GM21526 (cell line): ENCODE data around the gene SPTBN5.
"Not testable (repeated sequence)": the region's sequence is repeated elsewhere in the genome, so short reads cannot be mapped to it uniquely, and the experiment has no call there.

ENCODE experiments used
- ATAC-seq: cut with Tn5 transposase; IDR thresholded peaks from one replicate; pipeline ENCODE4 v1.9.1; 2021; ENCODE audit warnings: moderate library complexity; ENCODE audit not compliant: unreplicated experiment, low FRiP score

SPTBN5 gene

DNA sequence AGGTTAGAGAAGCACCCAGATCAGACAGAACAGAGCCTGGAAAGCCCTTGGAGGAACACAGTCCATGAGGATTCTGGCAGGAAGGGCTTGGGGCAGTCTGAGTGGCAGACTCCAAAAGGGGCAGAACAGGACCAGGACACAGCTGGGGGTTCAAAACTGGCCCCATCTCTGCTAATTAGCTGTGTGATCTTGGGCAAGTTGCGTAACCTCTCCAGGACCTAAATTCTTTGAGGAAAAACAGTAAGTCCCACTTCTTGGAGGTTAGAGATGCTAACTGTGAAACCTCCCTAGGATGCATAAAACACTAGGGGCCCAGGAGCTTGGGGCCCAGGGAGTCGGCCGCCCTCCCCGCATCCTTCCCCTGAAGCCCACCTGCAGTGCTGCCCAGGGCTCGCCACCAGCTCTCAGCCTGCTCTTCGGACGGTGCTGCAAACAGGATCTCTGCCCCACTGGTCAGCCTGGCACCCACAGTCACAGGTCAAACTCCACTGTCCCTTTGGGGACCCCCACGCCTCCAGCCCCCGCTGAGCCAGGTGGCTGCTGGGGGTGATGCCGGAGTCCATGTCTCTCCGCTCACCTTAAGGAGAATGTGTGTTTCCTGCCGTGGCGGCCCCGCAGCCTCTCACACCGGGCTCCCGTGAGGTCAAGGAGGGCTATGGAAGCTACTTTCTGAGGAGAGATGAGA lies 43.2 kb downstream of the SPTBN5 start:
- ATAC-seq, result no peak

DNA sequence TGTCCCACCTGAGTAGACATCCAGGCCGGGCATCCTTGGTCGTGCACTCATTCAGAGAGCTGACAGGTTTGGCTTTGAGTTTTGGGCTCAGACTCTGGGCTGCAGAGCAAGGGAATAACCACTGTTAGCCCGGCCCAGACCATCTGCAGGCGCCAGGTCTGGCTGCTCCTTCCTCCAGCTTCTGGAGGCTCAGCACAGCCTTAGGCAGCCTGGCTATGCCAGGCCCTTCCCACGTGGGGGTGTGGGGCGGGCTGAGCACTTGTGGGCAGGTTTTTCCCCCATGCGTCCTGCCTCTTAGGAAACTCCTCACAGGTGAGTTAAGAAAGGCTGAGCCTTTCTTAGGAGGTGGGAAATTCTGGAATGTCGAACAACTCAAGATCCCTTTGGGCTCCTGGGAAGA lies 44.0 kb downstream of the SPTBN5 start:
- no peak for ATAC-seq

DNA sequence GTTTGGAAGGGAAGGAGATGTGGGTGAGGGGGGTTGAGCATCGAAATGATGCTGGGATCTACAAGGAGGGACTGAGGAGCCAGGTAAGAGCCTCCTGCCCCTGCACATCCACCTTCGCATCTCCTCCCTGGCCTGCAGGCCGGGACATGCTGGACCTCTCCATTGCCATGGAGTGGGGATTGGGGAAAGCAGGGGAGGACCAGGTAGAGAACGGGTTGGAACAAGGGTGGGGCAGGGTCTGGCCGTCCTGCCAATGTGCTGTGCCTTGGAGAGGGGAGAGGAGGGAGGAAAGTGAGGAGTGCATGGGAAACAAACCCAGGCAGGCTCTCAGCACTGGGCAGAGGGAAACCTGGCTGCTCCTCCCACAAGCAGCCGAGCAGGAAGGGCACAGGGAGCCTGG lies 44.6 kb downstream of the SPTBN5 start:
- ATAC-seq, result no peak

DNA sequence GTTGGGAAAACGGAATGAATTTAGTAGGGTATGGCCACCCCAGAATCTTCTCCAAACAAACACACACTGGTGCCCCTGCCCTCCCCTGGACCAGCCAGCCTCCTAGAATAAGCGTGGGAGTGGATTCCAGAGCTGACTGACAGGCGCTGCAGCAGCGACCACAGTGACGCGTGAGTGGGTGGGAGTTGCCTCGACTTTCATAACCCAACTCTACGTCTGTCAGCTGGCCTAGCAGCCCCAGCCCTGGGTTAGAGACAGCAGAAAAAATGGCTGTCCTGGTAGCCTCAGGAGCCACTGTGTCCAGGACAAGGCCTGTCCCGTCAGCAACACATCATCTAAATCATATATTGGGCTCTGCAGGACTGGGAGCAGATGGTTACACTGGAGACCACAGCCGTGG lies 45.2 kb downstream of the SPTBN5 start:
- ATAC-seq, result no peak

DNA sequence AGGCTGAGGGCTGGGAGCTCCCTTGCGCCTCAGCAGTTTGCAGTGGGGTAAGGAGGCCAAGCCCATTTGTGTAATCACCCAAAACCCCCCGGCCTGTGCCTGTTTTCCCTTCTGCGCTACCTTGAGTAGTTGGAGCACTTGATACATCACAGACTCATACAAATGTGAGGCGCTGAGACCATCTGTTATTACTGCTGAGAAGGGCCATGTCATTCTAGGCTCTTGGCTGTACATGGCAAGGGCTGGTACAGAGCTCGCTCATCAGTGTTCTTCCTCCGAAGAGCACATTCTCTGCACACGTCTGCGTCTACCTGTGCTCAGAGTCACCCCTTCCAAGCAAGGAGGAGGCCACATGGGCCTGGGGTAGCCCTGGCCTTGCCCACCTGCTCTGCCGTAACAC lies 45.9 kb downstream of the SPTBN5 start:
- no peak for ATAC-seq

DNA sequence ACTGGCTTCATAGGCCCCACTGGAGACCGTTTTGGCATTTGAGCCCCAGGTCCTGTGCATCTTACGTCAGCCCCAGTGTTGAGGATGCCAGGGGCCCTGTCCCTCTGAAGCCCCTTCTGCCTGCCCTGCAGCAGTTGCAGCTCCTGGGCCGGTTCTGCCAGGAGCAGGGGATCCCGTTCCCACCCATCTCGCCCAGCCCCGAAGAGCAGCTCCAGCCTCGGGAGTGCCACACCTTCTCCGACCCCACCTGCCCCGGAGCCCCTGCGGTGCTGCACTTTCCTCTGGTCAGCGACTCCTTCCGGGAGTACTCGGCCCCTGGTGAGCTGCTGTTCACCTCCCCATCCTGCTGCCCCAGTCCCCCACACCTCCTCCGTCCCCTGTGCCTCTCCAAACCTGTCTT lies 46.6 kb downstream of the SPTBN5 start:
- ATAC-seq, result no peak

DNA sequence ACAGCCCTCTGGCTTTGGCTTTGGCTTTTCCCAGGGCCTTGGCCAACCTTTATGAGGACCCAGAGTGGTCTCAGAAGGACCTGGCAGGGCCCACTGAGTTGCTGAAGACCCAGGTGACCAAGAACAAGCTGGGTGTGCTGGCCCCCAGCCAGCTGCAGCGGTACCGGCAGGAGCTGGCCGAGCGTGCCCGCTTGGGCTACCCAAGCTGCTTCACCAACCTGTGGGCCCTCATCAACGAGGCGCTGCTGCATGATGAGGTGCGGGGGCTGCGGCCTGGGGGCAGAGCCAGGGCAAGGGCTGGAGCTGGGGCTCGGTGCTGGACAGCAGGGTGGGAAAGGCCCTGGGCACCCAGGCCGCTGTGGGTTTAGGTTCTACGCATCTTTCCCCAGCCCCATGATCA lies 49.0 kb downstream of the SPTBN5 start:
- ATAC-seq, result no peak

DNA sequence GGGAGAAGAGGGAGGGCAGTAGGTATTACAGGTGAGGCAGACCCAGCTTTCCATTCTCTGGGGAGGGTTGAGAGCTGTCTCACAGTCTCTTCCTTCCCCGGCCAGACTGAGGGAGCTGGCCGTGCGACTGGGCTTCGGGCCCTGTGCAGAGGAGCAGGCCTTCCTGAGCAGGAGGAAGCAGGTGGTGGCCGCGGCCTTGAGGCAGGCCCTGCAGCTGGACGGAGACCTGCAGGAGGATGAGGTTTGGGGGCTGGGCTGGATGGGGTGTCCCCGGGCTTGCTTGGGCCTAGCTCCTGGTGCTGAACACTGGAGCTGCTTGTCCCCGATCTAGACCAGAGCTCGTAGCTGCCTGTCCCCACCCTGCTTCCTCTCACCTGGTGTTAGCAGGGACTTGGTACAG lies 50.3 kb downstream of the SPTBN5 start:
- ATAC-seq, result no peak

DNA sequence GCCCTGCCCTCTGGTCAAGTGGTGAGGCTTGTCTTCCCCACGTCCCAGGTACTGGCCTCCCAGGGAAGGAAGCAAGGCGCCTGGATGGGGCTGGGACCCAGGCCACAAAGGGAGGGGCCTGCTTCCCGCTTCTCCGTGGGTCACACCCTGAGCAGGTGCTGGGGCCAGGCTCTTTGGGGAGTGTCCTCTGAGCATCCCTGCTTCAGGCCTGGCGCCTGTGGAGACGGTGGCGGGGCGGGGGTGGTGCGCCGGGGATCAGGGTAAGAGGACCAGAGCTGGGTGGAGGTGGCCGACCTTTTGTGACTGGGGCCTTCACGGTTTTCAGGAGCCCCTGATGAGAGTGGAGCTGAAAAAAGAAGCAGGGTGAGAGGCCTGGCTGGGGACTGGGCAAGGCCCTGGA lies 51.6 kb downstream of the SPTBN5 start:
- no peak for ATAC-seq

DNA sequence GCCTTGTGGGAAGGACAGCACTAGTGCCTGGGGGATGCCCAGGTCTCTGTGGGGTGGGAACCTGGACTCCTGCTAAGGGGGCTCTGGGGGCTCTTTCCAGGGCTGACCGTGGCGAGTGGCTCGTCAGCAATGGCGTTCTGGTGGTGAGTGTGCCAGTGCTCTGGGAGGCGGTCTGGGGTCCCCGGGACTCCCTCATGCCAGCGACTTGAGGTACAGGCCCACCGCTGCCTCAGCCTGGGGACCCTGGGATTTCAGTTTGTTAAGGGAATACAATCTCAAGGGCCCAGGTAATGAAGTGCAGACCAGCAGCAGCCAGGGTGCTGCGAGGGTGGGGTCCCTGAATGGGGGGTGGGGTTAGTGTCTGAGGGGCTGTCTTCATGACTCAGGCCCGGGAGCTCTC lies 52.7 kb downstream of the SPTBN5 start:
- ATAC-seq, result no peak

DNA sequence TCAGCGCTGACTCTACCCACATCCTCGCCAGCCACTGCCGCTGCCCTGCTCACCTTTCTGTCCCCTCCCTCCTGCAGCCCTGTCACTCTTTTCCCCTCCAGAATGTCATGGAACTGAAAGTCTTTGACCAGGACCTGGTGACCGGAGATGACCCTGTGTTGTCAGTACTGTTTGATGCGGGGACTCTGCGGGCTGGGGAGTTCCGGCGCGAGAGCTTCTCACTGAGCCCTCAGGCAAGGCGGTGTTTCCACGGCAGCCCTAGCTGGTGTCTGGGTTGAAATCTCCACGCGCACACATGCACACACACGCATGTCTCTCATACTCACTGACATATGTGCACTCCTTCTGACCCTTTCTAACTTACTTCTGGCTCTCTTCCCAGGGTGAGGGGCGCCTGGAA lies 53.2 kb downstream of the SPTBN5 start:
- ATAC-seq, result no peak

DNA sequence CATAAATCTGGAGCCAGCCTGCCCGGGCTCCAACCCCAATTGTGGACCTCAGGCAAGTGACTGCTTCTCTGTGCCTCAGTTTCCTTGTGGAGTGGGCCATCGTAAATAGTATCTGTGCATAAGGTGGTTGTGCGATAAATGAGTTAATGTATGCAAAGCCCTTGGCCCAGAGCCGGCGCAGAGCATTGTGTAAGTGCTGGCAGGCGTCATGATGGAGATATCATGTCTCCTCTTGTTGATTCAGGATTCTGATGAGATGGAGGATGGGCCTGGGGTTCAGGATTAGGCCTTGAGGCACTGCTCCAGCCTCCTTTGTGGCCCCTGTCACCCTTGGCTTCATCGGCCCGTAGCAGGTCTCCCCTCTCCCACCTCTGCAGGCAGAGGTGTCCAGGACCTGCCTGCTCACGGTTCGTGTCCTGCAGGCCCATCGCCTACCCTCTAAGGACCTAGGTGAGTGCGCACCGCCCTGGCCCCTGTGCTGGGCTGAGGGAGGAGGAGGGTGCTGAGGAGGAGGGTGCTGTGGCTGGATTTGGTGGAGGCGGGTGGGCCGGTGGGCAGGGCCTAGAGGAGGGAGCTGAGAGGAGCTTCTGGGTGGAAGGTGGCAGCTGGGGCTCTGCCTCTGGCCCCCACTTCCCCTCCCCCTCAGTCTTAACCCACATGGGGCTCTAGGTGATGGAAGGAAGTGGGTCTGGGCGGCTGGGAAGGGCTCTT lies 53.9 kb downstream of the SPTBN5 start:
- no peak for ATAC-seq

DNA sequence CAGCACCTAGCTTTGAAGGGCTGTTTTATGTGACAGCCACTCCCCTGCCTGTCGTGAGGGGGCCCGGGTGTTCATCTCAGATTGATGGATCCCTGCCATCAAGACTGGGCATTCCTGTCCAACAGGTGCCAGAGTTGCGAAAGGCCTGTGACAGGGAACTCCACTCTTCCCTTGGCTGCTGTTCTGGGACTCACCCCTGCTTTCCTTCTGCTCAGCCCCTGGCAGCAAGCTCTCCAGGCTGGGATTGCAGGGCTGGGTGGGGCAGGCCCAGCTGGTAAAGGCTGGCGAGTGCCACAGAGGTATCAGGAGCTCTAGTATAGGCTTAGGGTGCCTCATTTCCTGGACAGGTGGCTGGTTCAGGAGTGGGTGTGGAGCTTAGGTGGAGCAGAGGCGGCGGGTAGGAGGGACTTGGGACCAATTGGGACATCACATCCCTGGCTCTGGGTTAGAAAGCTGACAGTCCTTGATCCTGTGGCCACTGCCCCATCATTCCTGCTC lies 55.4 kb downstream of the SPTBN5 start, which contains the start of gene PLA2G4B:
PLA2G4B (plus strand) TSS at position 448 of the 498 bp plus-strand sequence. CDS start 67 bp downstream, outside the sequence.
- no peak for ATAC-seq

DNA sequence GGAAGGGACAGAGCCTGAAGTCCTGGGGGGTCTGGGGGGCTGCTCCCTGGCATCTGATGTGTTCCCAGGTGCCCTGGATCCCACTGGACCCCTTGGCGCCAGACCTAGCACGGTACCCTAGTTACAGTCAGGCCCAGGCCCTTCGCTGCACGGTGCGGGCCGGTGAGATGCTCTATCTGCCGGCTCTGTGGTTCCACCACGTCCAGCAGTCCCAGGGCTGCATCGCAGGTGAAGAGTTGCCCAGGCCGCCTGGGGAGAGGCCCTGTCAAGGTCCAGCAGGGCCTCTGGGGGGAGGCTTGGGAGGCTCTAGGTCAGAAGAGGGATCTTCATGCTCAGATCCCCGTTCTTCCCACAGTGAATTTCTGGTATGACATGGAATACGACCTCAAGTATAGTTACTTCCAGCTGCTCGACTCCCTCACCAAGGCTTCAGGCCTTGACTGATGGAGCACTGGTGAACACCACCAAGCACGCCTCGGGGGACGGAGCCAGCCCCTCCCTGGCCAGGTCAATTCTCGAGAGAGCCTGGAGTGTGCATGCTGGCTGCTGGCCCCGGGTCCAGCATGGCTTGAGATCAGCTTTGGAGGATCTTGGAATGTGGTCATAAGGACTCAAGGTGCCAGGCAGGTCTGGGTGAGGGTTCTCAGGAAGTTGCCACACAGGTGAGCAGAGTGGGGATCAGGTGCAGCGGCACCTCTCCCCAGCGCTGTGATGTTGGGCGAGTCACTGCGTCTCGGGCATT lies 57.0 kb downstream of the SPTBN5 start:
- no peak for ATAC-seq

DNA sequence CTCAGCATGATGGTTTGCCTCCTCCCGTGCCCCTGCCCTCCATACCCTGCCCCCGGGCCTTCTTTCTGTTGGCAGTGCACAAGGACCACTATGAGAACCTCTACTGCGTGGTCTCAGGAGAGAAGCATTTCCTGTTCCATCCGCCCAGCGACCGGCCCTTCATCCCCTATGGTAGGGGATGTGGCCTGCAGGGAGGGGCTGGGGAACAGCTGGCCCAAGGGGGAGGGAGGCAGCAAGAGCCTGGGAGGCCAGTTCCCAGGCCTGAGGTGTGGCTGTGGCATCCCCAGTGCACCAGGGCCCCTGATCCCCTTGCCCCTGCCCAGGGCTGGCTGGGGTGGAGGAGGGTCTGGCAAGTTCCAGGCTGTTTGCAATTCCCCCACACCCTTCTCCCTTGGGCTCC lies 57.8 kb downstream of the SPTBN5 start:
- no peak for ATAC-seq

DNA sequence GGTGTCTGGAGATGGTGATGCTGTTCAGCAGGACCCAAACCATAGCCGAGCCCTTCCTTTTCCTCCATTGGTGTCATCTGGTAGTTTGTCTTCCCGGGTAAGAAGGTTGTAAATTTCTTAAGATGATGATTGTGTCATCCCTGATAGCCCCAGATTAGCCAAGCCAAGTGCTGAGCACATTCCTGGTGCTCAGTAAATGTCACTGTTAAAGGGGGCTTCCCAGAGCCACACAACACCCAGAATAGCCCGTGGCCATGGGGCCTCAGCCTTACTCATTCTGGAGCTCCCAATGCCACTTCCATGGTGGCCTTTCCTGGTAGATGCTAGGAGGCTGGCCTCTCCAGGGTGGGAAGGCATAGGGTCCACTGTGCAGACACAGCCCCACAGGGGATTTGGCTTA lies 59.8 kb downstream of the SPTBN5 start:
- no peak for ATAC-seq

DNA sequence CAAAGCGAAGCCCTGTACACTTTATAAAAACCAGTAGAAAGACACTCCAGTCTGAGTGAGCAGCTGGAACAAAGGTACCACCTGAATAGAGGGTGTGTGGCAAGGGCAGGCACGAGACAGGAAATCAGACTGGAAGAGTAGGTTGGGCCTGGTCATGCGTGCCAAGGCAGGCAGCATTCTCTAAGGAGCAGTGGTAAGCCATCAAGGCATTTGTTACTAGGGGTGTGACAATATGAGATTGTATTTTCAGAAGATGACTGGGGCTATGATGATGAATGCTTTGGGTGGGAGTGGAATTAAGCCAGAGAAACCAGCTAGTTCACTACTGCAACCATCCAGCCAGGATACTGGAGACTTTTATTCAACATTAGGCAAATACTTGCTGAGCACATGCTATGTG lies 61.0 kb downstream of the SPTBN5 start:
- ATAC-seq, result no peak

DNA sequence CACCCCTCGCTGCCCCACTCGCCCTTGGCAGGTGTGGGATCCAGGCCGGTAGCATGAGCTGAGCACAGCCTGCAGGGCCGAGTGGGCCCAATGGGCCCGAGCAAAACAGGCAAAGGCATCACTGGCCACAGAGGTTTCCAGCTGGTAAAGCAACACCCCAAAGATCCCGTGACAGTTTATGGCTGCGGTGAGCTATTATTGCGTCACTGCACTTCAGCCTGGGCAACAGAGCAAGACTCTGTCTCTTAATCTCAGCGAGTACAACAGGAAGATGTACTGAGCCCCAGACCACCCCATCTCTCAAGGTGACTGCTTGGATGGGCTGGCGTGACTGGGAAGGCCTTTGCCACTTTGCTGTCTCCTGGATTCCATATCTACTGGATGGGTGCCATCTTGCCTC lies 61.6 kb downstream of the SPTBN5 start:
- ATAC-seq, result no peak

DNA sequence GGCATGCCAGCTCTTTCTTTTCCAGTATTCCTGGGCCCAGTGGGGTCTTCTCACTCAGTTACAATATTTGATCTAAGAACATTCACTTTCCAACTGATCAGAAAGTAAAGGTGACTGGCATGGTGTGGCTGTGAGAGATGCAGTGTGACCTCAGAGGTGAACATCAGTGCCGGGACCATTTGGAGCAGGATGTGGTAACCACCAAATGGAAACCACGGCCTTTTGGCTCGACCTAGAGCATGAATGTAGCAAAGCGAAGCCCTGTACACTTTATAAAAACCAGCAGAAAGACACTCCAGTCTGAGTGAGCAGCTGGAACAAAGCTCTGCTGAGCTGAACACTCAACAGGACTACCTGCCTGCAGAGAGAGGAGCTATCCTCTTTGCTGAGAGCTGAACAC lies 62.6 kb downstream of the SPTBN5 start:
- not testable (repeated sequence) for ATAC-seq

DNA sequence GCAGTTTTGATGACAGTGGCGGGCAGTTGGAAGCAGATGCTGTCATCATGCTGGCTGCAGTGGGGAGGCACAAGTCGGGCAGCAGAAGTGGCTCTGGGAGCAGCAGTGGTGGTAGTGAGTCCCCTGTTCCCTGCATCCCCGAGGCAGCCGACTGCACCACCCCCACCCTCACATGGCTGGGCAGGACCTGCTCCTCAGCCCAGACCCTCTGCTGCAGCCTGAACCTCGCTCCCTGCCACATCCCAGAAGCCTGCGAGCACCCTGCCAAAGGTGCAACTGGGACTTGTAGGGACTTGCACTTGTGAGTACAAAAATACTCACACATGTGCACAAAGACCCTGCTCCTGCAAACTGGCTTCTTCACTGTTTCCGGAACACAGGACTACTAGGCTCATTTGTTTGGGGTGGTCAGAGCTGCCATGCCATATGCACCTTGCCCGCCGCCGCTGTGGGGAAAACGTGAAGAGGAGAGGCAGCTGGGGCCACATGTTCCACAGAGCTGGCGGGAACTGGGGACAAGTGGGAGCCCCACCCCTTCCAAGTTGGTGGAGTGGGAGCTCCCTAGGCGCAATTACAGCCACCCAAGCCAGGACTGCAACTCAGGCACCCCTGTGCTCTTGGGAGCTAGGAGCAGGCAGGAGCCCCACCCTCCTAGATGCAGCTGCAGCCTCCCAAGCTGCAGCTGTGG lies 63.8 kb downstream of the SPTBN5 start:
- no peak for ATAC-seq

DNA sequence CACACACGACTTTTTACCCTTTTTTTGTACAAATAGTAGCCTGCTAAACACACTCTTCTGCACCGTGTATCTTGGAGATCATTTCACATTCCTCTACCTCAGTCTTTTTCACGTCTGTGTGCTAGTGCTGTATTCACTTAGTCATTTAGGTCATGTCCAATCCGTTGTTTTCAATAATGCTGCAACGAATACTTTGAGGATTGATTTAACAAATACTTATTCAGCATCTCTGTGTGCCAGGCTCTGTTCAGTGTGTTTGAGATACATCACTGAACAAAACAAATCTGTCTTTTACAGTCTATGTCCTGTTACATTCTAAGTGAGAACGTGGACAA lies 65.1 kb downstream of the SPTBN5 start:
- ATAC-seq, result no peak
